NCI-H2081 treated with DMSO at 0.1 percent for 48 hours (cell line): ENCODE measurements around the gene LRRC63.
"Not testable (repeated sequence)": the region's sequence is repeated elsewhere in the genome, so short reads cannot be mapped to it uniquely, and the experiment has no call there.

Source experiments
- DNase-seq: peaks from one replicate; lab custom pipeline; 2025; lab: John Stamatoyannopoulos, UW

The LRRC63 gene

DNA sequence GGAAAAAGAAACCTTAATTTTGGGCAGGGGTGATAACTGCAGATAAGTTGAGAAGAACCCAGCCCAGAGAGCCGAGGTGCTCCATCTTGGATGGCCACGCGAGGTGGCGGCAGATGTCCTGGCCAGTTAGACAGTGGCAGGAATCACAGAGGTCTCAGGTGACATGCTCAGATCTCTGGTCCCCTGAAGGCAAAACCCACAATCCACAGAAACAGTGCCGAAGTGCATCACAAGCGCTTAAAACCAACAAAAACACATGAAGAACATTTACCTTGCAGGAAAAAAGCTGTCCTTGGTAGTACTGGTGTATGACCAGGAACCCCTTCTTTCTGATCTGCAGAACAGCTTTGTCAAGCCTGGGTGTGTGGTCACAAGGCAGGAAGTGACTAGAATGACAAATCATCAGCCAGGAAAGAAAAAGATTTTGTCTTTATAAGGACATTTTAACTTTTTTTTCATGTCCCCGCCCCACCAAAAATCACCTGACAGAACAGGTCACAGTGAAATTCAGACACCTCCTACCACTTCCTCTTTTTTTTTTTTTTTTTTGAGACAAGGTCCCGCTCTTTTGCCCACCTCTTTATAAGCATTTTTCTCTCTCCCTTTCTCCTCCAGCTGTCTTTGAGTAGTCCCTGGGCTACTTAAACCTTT lies 29.8 kb upstream of the LRRC63 start, which contains the start of gene LCP1:
LCP1 (minus strand) TSS at position 338 of the 651 bp plus-strand sequence. CDS start 22,515 bp downstream, outside the sequence.
- DNase-seq = no peak

DNA sequence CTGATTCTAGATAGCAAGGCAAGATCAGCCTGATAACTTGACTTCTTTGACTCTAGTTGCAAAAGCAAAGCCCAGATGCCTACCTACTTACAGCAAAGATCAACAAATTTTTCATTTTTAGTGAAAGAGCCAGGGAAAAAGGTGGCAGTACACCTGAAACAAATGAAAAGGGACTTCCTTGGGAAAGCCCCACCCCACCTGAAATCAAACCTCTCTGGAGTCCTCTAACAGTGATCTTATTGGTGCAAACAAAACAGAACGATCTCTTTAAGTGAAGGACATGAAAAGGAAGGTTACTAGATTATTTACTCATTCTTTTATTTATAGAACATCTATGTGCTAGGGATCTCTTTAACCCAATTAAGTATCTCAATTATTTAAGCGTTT lies 29.2 kb upstream of the LRRC63 start:
- no peak for DNase-seq

DNA sequence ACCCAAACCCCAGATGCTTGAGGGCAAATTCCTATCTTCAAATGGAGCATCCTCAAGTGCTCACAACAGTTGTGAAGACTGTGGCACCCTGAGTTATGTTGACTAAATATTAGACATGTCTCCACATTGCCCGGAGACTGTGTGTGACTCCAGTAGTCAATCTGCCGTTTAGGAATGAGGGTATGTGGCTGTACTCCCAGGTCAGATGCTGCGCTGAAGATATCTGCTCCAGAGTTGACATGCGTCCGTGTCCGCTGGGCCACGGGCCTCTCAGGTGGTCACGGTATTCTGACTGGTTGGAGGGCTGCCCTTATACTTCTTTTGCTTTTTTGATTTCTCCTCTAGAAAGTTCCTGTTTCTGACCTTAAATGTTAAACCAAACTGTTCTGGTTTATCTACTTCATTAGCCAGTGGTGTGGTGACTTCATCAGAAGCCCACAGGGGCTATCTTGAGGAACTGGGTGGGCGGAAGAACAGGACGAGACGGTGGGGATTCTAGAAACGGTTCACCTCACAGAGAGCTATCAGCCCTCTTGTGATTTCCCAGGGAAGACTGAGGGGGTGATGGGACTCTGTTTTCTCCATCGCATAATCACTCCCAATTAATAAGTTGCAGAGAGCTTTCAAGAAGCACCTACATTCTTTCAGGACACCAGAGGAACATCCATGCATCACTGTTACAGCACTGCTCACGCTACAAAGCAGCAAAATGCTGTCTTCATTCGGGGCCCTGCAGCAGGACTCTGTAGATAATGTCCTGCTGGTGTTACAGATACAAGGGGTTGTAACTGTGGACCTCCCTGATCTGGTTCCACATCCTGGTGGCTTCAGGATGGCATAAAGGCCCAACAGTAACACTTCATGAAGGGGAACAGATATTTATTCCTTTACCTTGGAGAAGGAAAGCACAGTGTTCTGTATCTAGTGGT lies 28.4 kb upstream of the LRRC63 start:
- DNase-seq = no peak

DNA sequence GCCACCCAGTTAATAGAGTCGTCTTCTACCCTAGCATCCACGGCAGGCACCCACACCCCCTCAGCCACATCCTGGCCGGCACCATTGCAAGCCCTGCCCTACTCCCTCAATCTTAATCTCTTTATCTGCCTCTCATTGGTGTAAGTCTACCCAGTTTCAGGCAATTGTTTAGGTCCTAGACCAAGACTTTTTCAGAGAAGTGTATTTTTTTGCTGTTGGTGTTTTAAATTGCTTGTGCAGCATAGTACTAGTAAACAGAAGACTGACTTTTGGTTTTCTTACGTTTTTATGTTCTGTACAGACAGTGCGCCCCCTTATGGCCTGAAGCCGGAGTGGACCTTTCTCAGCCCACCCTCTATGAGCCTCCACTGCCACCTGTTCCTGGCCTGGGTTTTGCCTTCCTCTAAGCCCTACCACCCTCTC lies 27.4 kb upstream of the LRRC63 start:
- no peak for DNase-seq

GRCh38 chr13:46185634-46186033 lies 26.1 kb upstream of the LRRC63 start:
- DNase-seq = no peak

DNA sequence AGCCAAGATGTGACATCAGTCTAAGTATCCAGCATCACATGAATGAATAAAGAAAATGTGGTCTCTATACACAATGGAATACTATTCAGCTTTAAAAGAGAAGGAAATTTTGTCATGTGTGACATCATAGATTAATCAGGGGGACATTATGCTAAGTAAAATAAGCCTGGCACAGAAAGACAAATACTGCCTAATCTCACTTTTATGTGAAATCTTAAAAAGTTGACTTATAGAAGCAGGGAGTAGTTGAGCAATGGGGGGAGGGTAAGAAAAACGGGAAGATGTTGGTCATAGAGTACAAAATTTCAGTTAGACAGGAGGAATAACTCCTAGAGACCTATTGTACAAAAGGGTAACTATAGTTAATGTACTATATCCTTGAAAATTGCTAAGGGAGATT lies 19.3 kb upstream of the LRRC63 start:
- DNase-seq = no peak

- no peak for DNase-seq
These were observed 16.7 kb upstream of the LRRC63 start for GRCh38 chr13:46195016-46195415.

GRCh38 chr13:46197299-46198048 lies 14.3 kb upstream of the LRRC63 start:
- no peak for DNase-seq

GRCh38 chr13:46198696-46199193 lies 13.0 kb upstream of the LRRC63 start:
- no peak for DNase-seq

- no peak for DNase-seq
These were observed 9.4 kb upstream of the LRRC63 start for GRCh38 chr13:46202188-46202795.

DNA sequence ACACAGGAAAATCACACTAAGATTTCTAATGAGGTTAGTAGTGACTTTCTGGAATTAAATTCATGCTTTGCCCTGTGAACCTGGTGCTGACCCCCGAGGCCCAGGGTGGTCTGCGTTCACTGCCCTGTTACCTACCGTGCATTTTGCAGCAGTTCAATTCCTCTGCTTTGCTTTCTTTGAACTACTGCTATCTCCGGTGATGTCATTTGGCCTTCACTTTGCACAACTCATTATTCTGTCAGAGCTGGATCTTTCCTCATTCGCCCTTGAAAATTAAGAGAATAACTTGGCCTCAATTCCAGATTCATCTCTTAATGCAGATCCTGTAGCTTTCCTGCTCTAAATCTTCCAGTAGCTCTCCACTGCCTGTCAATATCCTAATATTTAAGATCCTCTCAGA lies 8.8 kb upstream of the LRRC63 start:
- no peak for DNase-seq

DNA sequence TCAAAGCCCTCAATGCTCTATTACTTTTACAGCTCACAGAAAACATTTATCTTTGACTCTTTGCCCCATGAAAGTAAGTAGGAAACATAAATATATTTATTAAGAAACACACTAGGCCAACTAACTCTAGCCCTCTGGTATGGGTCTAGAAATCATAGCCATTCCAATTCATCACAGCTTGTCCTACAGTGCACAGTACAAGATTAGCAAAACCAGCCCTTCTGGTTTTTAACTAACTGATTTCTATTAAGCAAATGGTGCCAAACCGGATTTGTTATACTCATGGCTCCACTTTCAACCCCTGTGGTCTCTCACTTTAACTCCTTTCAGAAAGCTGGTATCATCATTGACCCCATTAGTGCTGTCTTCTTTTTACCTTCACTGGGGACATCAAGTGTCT lies 5.6 kb upstream of the LRRC63 start:
- no peak for DNase-seq

- DNase-seq = no peak
These were observed 3.9 kb upstream of the LRRC63 start for GRCh38 chr13:46207828-46208227.

DNA sequence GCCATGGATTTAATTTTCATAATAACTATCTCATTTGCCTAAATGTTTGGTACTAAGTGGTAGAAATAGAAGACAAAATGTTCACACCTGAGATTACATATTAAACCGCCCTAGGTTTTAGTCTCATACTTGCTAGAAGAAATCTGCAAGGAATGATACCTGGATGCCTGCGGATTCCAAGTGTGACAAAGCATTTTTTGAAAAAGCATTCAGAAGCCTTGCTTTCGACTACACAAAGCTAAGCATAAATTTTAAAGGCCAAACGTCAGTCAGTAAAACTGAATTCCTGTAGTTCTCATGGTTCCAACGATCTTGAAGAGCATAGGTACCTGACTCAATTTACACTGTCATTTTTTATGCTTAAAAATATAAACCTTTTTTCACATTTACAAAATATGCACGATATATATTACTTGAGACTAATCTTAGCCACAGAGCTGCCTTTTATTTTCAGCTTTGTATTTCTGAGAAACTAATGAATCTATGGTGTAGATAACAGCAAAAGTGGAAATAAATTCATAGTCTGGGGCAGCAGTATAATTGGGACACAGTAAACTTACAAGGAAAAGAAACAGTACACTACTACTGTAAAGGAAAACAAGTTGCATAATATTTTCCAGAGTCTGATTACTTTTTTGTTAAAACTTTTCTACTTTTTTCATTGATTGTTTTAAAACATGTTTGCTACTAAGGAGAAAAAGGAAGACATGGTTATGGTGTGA lies 1.2 kb upstream of the LRRC63 start:
- DNase-seq = no peak

DNA sequence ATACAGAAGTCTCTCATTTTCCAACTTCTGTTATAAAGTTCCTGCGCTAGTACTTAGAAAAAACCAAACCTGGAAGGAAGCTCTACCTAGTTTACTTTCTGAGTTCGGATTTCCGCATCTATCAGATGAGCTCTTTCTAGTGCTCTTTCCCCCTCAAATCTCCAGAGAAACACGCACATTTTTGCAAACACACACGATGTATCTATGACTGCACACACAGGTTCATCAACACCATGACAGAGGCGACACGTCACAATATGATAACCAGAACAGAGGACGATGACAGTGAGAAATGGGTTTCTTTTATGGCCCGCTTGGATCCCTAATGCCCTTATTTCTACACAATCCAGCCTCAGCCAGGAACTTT lies 629 bp upstream of the LRRC63 start:
- DNase-seq = no peak

DNA sequence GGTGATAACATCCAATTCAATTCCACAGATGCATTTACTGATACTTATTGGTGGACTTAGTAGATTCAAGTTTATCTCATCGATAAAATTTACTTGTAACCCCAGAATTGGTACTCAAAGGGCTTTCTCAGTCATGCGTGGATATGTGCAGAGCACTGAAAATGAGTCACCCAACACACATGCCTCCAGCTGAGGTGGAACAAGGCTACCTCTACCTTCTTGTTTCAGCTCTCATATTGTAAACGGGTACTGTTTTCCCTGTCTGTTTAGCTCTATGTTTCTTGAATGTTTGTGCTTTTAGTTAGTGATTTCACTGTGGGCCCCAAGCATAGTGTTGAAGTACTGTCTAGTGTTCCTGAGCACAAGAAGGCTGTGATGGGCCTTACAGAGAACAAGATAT lies 1.5 kb downstream of the LRRC63 start:
- DNase-seq = no peak

DNA sequence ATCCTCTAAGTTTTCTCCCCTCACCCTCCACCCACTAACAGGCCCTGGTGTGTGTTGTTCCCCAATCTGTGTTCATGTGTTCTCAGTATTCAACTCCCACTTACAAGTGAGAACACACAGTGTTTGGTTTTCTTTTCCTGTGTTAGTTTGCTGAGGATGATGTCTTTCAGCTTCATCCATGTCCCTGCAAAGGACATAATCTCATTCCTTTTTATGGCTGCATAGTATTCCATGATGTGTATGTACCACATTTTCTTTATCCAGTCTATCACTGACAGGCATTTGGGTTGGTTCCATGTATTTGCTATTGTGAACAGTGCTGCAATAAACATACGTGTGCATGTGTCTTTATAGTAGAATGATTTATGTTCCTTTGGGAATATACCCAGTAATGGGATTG lies 3.0 kb downstream of the LRRC63 start:
- DNase-seq = not testable (repeated sequence)

DNA sequence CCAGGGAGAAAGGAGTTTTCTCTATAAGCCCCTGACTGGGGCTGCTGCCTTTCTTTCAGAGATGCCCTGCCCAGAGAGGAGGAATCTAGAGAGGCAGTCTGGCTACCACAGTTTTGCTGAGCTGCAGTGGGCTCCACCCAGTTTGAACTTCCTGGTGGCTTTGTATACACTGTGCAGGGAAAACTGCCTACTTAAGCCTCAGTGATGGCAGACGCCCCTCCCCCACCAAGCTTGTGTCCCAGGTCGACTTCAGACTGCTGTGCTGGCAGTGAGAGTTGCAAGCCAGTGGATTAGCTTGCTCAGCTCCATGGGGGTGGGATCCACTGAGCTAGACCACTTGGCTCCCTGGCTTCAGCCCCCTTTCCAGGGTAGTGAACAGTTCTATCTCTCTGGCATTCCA lies 8.5 kb downstream of the LRRC63 start:
- DNase-seq = not testable (repeated sequence)

- DNase-seq = no peak
These were observed 17.5 kb downstream of the LRRC63 start for GRCh38 chr13:46229251-46229650.

- no peak for DNase-seq
These were observed 20.6 kb downstream of the LRRC63 start for GRCh38 chr13:46232281-46232680.

GRCh38 chr13:46235286-46235685 lies 23.6 kb downstream of the LRRC63 start:
- no peak for DNase-seq
